GM20000 (cell line): Measurements from ENCODE around the gene PRKAG2.

Experiments used
- DNase-seq: peaks from one replicate; pipeline ENCODE4 v3.0.0; 2012; ENCODE audit warnings: low spot score
- TF ChIP-seq, protein P1 (sequence below): IDR thresholded peaks from 2 replicates; pipeline ENCODE4 v1.5.1; 2012; ENCODE audit warnings: mild to moderate bottlenecking, control low read depth; ENCODE audit errors: extremely low read depth, missing control alignments

The PRKAG2 gene

DNA sequence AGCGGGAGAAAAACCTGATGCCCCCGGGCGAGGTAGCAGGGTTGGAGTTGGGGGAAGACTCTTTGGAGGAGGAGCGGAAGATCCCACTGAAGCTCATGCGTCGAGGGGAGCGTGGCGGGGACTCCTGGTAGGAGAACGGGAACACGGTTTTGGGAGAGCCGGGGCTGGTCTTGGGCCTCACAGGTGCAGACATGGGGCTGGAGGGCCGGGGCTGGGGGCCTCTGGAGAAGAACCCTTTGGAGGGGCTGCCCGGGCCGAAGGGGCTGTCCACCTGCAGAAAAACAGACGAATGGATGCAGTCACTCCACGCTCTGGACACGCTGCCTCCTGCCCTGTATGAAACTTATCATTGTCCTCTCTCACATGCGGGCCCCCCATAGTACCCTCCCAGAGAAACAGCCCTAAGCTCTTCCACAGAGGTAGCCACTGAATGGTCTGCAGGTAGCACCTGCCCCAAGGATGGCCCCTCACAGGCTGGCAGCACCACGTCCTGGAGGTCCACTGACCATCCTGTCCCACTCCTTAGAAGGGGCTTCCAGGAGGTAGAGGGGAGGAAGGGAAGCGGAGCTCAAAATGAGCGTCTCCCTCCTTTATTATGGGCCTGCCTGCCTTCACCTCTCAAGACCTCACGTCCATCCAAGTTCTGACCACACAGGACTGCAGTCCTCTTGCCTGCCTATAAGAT lies 95.6 kb downstream of the PRKAG2 start:
- TF ChIP-seq, protein P1, sequence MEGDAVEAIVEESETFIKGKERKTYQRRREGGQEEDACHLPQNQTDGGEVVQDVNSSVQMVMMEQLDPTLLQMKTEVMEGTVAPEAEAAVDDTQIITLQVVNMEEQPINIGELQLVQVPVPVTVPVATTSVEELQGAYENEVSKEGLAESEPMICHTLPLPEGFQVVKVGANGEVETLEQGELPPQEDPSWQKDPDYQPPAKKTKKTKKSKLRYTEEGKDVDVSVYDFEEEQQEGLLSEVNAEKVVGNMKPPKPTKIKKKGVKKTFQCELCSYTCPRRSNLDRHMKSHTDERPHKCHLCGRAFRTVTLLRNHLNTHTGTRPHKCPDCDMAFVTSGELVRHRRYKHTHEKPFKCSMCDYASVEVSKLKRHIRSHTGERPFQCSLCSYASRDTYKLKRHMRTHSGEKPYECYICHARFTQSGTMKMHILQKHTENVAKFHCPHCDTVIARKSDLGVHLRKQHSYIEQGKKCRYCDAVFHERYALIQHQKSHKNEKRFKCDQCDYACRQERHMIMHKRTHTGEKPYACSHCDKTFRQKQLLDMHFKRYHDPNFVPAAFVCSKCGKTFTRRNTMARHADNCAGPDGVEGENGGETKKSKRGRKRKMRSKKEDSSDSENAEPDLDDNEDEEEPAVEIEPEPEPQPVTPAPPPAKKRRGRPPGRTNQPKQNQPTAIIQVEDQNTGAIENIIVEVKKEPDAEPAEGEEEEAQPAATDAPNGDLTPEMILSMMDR: no peak
- DNase-seq: no peak

DNA sequence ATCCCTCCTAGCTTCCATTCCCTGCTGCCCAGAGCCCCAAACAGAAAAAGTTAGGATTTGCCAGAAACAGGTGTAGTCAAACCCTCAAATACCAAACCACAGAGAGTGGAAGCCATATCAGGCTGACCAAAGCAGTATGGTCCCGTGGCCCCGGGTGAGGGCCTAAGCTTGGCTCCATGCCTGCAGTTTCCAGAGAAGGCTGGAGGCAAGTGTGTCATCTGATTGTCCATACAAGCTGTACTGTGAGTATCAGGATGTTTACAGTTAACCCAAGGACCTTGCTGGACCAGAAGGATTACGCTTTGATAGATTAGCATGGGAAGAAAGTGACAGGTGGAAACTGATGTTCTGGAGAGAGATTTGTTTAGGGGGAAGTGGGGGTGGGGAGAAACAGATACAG lies 96.3 kb downstream of the PRKAG2 start:
- TF ChIP-seq, protein P1: no peak
- DNase-seq: no peak

DNA sequence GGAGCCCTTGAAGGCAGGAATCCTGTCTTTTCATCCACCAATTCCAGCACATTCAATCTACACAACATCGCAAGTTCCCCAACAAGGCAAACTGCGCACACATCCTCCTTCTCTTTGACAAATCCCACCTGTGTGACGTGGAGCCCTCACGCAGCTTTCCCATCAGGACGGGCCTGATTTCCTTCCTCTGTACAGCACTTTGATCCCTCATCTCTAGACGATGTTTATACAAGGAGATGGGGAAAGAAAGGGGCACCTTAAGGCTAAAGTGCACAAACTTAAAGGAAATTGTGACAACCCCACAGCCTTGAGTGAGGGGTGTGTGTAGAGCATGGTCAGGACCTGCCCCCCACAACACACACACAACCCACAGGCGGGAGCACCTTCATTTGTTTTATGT lies 97.2 kb downstream of the PRKAG2 start:
- TF ChIP-seq, protein P1: no peak
- no peak for DNase-seq

DNA sequence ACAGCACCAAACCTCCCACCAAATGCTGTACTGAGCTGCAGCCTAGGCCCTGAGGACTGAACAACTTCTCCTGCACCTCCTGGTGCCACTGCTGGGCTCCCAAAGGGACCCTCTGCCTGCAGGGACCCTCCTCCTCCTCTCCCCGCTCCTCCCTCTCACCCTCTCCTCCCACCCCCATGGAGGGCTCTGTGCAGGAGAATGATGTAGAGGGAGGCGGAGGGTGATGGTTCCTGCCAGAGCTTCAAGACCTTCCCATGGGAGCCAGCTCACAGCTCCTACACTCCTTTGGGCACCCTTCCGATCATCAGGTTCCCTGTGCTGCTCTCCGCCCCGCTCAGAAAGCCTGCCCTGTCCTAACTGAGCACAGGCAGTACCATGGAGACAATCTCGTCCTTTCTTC lies 97.7 kb downstream of the PRKAG2 start:
- no peak for DNase-seq
- TF ChIP-seq, protein P1: no peak

DNA sequence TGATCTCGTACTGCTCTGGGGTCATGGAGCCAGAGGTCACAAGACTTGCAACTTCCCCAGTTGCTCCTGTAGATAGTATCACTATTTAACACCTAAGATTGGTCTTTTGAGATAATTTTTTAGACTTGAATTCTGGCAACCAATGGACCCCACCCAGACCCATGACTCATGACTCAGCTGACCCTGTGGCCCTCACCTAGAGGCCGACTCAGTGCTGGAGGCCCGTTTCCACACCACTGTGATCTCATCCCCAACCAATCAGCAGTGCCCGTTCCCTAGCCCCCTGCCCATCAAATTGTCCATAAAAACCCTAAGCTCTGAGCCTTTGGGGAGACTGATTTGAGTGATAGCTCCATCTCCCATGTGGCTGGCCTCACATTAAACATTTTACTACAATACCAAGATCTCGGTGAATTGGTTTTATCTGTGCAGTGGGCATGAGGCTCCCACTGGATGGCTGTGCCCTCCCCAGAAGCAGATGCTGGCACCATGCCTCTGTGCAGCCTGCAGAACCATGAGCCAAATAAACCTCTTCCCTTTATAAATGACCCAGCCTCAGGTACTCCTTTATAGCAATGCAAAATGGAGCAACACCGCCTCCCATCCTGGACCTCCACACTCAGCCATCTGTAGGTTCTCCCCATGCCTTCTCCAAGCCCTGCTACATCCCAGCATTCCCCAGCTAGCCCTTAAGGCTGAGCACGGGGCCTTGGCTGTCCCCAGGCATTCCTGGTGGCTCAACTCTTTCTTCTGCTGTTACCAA lies 98.8 kb downstream of the PRKAG2 start:
- no peak for DNase-seq
- TF ChIP-seq, protein P1: no peak

DNA sequence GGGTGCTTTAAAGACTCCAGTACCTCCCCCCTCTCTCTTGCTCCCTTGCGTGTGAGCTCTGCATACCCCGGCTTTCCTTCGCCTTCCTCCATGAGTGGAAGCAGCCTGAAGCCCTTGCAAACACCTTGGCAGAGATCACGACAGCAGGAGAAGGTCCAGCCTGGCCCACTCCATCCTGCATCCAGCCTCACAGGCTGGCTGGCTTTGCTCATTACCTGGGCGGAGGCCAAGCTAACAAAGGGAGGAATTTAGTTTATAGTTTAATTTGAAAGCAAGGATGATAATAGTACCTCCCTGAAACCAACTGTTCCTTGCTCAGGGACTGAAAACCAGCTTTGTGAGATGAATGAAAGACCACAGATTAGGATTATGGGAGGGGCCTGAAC lies 99.4 kb downstream of the PRKAG2 start:
- TF ChIP-seq, protein P1: no peak
- no peak for DNase-seq

DNA sequence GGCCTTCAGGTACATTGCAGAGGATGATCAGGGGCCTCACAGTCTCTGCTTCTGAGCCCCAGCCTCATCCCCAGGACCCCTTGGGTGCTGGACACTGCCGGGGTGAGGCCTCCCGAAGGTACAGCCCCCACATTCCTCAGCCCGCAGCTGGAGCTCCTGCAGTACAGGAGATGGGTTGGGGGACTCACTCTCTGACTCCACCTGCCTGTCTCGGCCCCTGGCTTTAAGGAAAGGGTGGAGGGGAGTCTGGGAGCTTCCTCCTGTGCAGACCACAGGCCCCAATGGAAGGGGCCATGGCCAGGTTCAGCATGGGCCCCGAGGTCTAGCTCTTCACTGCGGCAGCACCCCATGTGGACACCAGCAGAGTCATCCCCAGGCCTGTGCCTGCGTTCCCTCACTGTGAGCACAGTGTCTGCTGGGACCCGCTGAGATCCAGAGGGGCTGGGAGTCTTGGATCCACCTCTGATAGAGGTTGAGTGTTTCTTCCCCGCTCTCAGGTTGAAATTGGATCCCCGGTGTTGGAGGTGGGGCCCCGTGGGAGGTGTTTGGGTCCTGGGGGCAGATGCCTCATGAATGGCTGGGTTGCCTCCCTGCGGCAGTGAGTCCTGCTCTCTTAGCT lies 99.9 kb downstream of the PRKAG2 start:
- TF ChIP-seq, protein P1: no peak
- no peak for DNase-seq
